Vagina (tissue), 2 donors: ENCODE results near the gene AGBL4. TPM values are rescaled to one million over a fixed set of nuclear protein-coding genes. Genes with fewer than 3 reads are reported as not detected.

ENCODE experiments used
- DNase-seq, 2 donors: peaks; one replicate each; pipeline ENCODE4 v3.0.0-alpha.2; 2017; ENCODE audit errors: extremely low spot score in 2 of 2
- H3K27ac ChIP-seq: fragments of 200-600 bp; sonication (generic); one replicate; pipeline ENCODE4 v1.5.1; 2019
- H3K27me3 ChIP-seq: fragments of 200-600 bp; sonication (generic); one replicate; pipeline ENCODE4 v1.5.1; 2019
- H3K36me3 ChIP-seq, 2 donors: fragments of 200-600 bp; sonication (generic); one replicate each; pipeline ENCODE4 v1.5.1; 2017 to 2019
- H3K4me1 ChIP-seq: fragments of 200-600 bp; sonication (generic); one replicate; pipeline ENCODE4 v1.5.1; 2019
- H3K4me3 ChIP-seq, 2 donors: fragments of 200-600 bp; sonication (generic); 1 replicate in 1 of 2; 2 replicates in 1 of 2; pipeline ENCODE4 v1.5.1; 2016 to 2019
- H3K9me3 ChIP-seq: fragments of 200-600 bp; sonication (generic); one replicate; pipeline ENCODE4 v1.5.1; 2019
- POLR2A ChIP-seq, 2 donors: fragments of 450-650 bp; IDR thresholded peaks; one replicate each; pipeline ENCODE4 v1.6.1; 2017; ENCODE audit warnings: antibody characterized with exemption in 2 of 2, mild to moderate bottlenecking in 2 of 2, moderate library complexity in 2 of 2
- POLR2AphosphoS5 ChIP-seq, 2 donors: sonication (generic); formaldehyde crosslinking; IDR thresholded peaks; one replicate each; pipeline ENCODE4 v1.9.0; 2017; ENCODE audit warnings: antibody characterized with exemption in 2 of 2, mild to moderate bottlenecking in 2 of 2, low read depth in 1 of 2; ENCODE audit not compliant: insufficient read depth in 1 of 2
- intact Hi-C: fragments of 100-400 bp; cut with DNase I; formaldehyde crosslinking; loops from one replicate; pipeline ENCODE4 v1.15.1; 2023
- total RNA-seq: library from RNA; depleted of rRNA; stranded (reverse); fragments of >200 nt; gene quantifications from one replicate; pipeline ENCODE4 v1.2.3, GENCODE V29; 2016
- TF ChIP-seq, protein P1 (sequence below), 3 experiments: fragments of 450-650 bp in 2 of 3; fragments of 200-600 bp in 1 of 3; sonication (generic) in 1 of 3; IDR thresholded peaks; one replicate each; pipeline ENCODE4 v1.5.1; 2017 to 2019; ENCODE audit warnings: antibody characterized with exemption in 3 of 3, mild to moderate bottlenecking in 2 of 3, moderate library complexity in 2 of 3

The AGBL4 gene
- total RNA-seq, 1 donor from 2014 or later: not detected

DNA sequence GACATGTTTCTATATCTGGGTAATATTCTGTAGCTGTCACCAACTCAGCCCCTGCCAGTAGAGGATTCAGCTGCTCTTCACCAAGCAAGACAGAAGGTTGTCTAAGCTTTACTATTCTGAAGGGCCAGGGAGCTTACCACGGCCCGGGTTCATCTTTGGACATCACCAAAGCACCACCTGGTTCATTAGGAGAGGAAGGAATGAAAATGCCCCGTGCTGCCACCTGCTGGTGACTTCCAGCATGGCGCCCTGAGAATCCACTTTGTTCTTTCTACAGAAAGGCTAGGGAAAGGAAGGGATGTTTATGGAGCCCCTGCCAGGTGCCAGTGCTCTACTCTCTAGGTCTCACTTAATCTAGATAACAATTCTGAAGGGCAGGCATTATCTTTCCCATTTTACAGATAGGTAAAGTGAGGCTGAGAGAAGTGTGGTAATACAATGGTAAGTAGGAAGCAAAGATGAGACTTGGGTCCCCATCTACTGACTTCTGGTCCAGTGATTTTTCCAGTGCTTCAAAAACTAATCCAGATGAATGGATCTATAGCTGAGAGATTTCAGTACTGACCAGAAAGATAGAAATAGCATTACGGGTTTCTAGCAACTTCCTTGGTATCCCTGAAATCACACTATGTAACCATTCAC lies 1326.6 kb downstream of the AGBL4 start:
- no peaks in the 10 kb centered on the region for H3K27me3 ChIP-seq
- no peak for TF ChIP-seq POLR2A (IDR thresholded peaks at IDR 0.05)
- TF ChIP-seq, protein P1, sequence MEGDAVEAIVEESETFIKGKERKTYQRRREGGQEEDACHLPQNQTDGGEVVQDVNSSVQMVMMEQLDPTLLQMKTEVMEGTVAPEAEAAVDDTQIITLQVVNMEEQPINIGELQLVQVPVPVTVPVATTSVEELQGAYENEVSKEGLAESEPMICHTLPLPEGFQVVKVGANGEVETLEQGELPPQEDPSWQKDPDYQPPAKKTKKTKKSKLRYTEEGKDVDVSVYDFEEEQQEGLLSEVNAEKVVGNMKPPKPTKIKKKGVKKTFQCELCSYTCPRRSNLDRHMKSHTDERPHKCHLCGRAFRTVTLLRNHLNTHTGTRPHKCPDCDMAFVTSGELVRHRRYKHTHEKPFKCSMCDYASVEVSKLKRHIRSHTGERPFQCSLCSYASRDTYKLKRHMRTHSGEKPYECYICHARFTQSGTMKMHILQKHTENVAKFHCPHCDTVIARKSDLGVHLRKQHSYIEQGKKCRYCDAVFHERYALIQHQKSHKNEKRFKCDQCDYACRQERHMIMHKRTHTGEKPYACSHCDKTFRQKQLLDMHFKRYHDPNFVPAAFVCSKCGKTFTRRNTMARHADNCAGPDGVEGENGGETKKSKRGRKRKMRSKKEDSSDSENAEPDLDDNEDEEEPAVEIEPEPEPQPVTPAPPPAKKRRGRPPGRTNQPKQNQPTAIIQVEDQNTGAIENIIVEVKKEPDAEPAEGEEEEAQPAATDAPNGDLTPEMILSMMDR (IDR thresholded peaks at IDR 0.05): peak; percentile 63 to 76 (median 67)
- H3K9me3 ChIP-seq: no peaks in the 10 kb centered on the region
- H3K27ac ChIP-seq: no peak overlapping the region
- H3K4me3 ChIP-seq: no peak overlapping the region
- DNase-seq: no peak
- no peaks in the 10 kb centered on the region for H3K4me1 ChIP-seq
- H3K36me3 ChIP-seq: no peaks in the 10 kb centered on the region
- intact Hi-C loops: loop anchor here (2.0 kb wide), 1 partner anchor 44 kb away; no protein-coding TSS in a partner anchor

DNA sequence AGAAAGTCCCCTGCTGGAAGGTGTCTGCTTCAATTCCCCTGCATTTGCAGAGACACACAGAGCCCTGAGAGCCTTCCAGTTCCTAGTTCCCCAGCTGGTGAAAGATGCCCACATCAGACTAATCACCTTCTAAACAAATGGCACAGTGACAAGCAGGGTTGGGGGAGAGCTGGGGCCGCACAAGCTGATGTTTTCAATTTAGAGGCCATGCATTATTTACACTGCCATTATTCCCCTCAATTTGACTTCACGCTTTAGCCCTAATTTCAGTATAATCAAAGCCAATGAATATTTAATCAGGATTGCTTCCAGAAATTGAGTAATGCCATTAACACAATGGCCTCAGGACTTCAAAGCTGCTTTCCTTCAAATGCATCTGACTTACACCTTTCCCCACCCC lies 1328.6 kb downstream of the AGBL4 start:
- TF ChIP-seq POLR2AphosphoS5 (IDR thresholded peaks at IDR 0.05; ENCODE audit: insufficient read depth in 1 of 2, low read depth in 1 of 2): no peak
- no peak for TF ChIP-seq POLR2A (IDR thresholded peaks at IDR 0.05)
- TF ChIP-seq, protein P1 (IDR thresholded peaks at IDR 0.05): no peak
- Histone ChIP-seq H3K4me3 (no peak overlapping the region), H3K27ac (no peak overlapping the region), H3K27me3 (no peaks in the 10 kb centered on the region), H3K4me1 (no peaks in the 10 kb centered on the region), H3K9me3 (no peaks in the 10 kb centered on the region), H3K36me3 (no peaks in the 10 kb centered on the region)
- intact Hi-C loops: no loop called here
- no peak for DNase-seq

DNA sequence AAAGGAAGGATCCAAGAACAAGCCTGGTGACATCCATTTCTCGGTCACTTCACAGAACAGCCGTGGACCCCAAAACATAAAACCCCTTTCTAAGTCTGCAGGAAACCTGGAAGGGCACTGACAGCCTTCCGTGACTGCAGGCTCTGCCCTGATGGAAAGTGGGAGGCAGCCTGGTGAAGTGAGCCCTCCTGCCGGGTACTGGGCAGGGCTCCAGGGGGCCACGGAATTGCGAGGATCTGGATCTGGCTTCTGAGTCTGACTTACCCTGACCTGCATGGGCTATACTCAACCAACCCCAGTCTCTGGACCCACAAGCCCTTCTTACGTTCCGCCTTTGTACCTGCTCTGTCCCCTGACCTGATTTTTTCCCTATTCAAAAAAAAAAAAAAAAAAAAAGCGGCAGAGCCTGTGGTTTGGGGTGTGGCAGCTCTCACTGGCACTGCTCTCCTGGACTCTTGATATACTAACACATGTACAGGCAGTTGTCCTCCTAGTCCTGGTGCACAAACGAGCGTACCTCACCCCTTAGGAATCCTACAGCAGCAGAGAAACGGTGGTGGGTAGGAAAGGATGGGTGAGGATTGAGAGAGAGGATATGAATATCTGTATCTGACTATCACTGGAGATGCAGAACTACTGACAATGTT lies 1330.0 kb downstream of the AGBL4 start:
- no peaks in the 10 kb centered on the region for H3K36me3 ChIP-seq
- no peaks in the 10 kb centered on the region for H3K9me3 ChIP-seq
- intact Hi-C loops: loop anchor here (1.0 kb wide), 1 partner anchor 40 kb away; no protein-coding TSS in a partner anchor
- H3K4me3 ChIP-seq: no peak overlapping the region
- no peak for TF ChIP-seq POLR2A (IDR thresholded peaks at IDR 0.05)
- TF ChIP-seq, protein P1 (IDR thresholded peaks at IDR 0.05): no peak
- no peak for TF ChIP-seq POLR2AphosphoS5 (IDR thresholded peaks at IDR 0.05; ENCODE audit: insufficient read depth in 1 of 2, low read depth in 1 of 2)
- no peaks in the 10 kb centered on the region for H3K4me1 ChIP-seq
- no peaks in the 10 kb centered on the region for H3K27me3 ChIP-seq
- H3K27ac ChIP-seq: no peak overlapping the region
- DNase-seq: no peak

DNA sequence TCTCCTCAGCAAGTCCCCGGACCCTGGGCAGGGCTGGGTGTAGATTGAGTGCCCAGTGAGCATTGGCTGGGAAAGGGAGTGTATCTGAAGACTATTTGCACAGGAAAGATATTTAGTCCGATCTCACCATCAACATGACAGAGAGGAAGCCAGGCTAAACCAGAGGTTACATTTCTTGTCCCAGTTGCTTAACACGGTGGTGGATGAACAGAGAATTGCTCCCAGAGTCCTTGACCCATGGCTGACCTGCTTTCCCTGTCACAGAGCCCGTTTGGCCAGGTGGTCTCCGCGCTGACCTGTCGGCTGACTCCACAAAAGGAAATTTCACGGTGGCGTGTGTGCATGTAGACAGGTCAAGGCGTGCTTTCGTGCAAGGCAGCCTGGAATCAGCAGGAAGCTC lies 1330.6 kb downstream of the AGBL4 start:
- TF ChIP-seq POLR2A (IDR thresholded peaks at IDR 0.05) (no peak), POLR2AphosphoS5 (IDR thresholded peaks at IDR 0.05; ENCODE audit: insufficient read depth in 1 of 2, low read depth in 1 of 2) (no peak)
- TF ChIP-seq, protein P1 (IDR thresholded peaks at IDR 0.05): no peak
- DNase-seq: no peak
- Histone ChIP-seq H3K4me1 (no peaks in the 10 kb centered on the region), H3K27me3 (no peaks in the 10 kb centered on the region), H3K4me3 (no peak overlapping the region), H3K9me3 (no peaks in the 10 kb centered on the region), H3K36me3 (no peaks in the 10 kb centered on the region), H3K27ac (no peak overlapping the region)
- intact Hi-C loops: no loop called here

DNA sequence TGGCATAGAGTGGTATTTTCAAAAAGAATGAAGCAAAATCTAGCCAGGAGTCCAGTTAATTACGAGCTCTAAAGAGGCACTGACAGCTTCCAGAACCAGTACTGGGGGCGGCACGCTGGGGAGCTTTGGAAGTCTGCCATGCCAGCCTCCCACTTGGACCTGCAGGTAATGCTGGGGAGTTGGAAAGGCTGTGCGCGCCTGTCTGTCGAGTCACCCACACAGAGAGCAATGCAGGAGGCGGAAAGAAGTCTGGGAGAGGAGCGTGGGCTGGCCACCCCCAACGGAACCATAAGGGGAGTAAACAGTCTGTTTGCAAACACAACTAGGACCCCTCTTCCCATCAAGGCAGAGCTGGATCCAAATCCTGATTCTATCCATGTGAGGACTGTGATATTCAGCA lies 1331.5 kb downstream of the AGBL4 start:
- no peaks in the 10 kb centered on the region for H3K27me3 ChIP-seq
- DNase-seq: no peak
- no peak overlapping the region for H3K27ac ChIP-seq
- TF ChIP-seq POLR2A (IDR thresholded peaks at IDR 0.05) (no peak), POLR2AphosphoS5 (IDR thresholded peaks at IDR 0.05; ENCODE audit: insufficient read depth in 1 of 2, low read depth in 1 of 2) (no peak)
- TF ChIP-seq, protein P1 (IDR thresholded peaks at IDR 0.05): no peak
- no peak overlapping the region for H3K4me3 ChIP-seq
- intact Hi-C loops: no loop called here
- H3K9me3 ChIP-seq: no peaks in the 10 kb centered on the region
- H3K4me1 ChIP-seq: no peaks in the 10 kb centered on the region
- H3K36me3 ChIP-seq: no peaks in the 10 kb centered on the region
